Central memory CD8-positive, alpha-beta T cell (primary cell): ENCODE data around the gene PKHD1.

ENCODE experiments used
- ATAC-seq: fragments of 150-1000 bp; cut with Tn5 transposase; replicated peaks from 2 replicates; pipeline ENCODE4 v1.10.0; 2022; ENCODE audit warnings: mild to moderate bottlenecking, moderate FRiP score, moderate number of reproducible peaks; ENCODE audit not compliant: poor library complexity, severe bottlenecking; ENCODE audit errors: extremely low read depth
- DNase-seq, 2 donors: peaks; one replicate each; pipeline ENCODE4 v3.0.0; 2021; ENCODE audit warnings: low spot score in 2 of 2
- H3K27ac Mint-ChIP-seq: one replicate; pipeline ENCODE4 v1.8.0; 2022; ENCODE audit warnings: low read depth, mild to moderate bottlenecking, moderate library complexity, mixed read lengths
- H3K27me3 Mint-ChIP-seq: one replicate; pipeline ENCODE4 v1.8.0; 2022; ENCODE audit warnings: mixed read lengths
- H3K36me3 Mint-ChIP-seq: one replicate; pipeline ENCODE4 v1.8.0; 2022; ENCODE audit warnings: mild to moderate bottlenecking, moderate library complexity, mixed read lengths; ENCODE audit not compliant: insufficient read depth
- H3K4me1 Mint-ChIP-seq: one replicate; pipeline ENCODE4 v1.8.0; 2022; ENCODE audit warnings: mixed read lengths
- H3K4me3 Mint-ChIP-seq: one replicate; pipeline ENCODE4 v1.8.0; 2022; ENCODE audit warnings: mild to moderate bottlenecking, moderate library complexity, mixed read lengths
- H3K9me3 Mint-ChIP-seq: one replicate; pipeline ENCODE4 v1.8.0; 2022; ENCODE audit warnings: mixed read lengths

The PKHD1 gene

GRCh38 chr6:52087498-52087999 lies at the start of gene PKHD1:
PKHD1 (minus strand) TSS chr6:52087613; CDS start chr6:52084933, 2,680 bp downstream.
- H3K4me3 Mint-ChIP-seq: no peak within 1 kb of the TSS
- peaks cover 34% of the 10 kb centered on the region for H3K27me3 Mint-ChIP-seq
- DNase-seq (no peak), ATAC-seq (no peak)
- H3K36me3 Mint-ChIP-seq: no peaks in the 10 kb centered on the region
- H3K9me3 Mint-ChIP-seq: no peaks in the 10 kb centered on the region
- no peaks in the 10 kb centered on the region for H3K4me1 Mint-ChIP-seq
- H3K27ac Mint-ChIP-seq: no peak within 1 kb of the TSS

- DNase-seq: no peak
Observed at GRCh38 chr6:52136934-52137467, 49.6 kb upstream of the PKHD1 start.

GRCh38 chr6:52136055-52136454 lies 48.6 kb upstream of the PKHD1 start:
- no peak overlapping the region for H3K4me3 Mint-ChIP-seq
- H3K4me1 Mint-ChIP-seq: no peaks in the 10 kb centered on the region
- H3K9me3 Mint-ChIP-seq: no peaks in the 10 kb centered on the region
- ATAC-seq: no peak
- H3K27ac Mint-ChIP-seq: no peak overlapping the region
- no peaks in the 10 kb centered on the region for H3K36me3 Mint-ChIP-seq
- DNase-seq: no peak
- H3K27me3 Mint-ChIP-seq: peaks cover 52% of the 10 kb centered on the region

More at GRCh38 chr6:52136934-52137467, 49.6 kb upstream of the PKHD1 start:
- Mint-ChIP-seq H3K27me3 (peaks cover 62% of the 10 kb centered on the region), H3K27ac (no peak overlapping the region), H3K4me3 (no peak overlapping the region), H3K4me1 (no peaks in the 10 kb centered on the region), H3K9me3 (no peaks in the 10 kb centered on the region), H3K36me3 (no peaks in the 10 kb centered on the region)
- no peak for ATAC-seq

GRCh38 chr6:52135217-52135616 lies 47.8 kb upstream of the PKHD1 start:
- H3K27ac Mint-ChIP-seq: no peak overlapping the region
- no peak for ATAC-seq
- no peaks in the 10 kb centered on the region for H3K4me1 Mint-ChIP-seq
- no peaks in the 10 kb centered on the region for H3K9me3 Mint-ChIP-seq
- H3K27me3 Mint-ChIP-seq: peaks cover 49% of the 10 kb centered on the region
- no peak for DNase-seq
- no peak overlapping the region for H3K4me3 Mint-ChIP-seq
- no peaks in the 10 kb centered on the region for H3K36me3 Mint-ChIP-seq

GRCh38 chr6:52134011-52134410 lies 46.6 kb upstream of the PKHD1 start:
- ATAC-seq (no peak), DNase-seq (no peak)
- Mint-ChIP-seq H3K9me3 (no peaks in the 10 kb centered on the region), H3K27ac (no peak overlapping the region), H3K4me3 (no peak overlapping the region), H3K36me3 (no peaks in the 10 kb centered on the region), H3K4me1 (no peaks in the 10 kb centered on the region), H3K27me3 (peaks cover 40% of the 10 kb centered on the region)

GRCh38 chr6:52133324-52133723 lies 45.9 kb upstream of the PKHD1 start:
- no peak for DNase-seq
- Mint-ChIP-seq H3K4me3 (no peak overlapping the region), H3K36me3 (no peaks in the 10 kb centered on the region), H3K9me3 (no peaks in the 10 kb centered on the region), H3K27me3 (peaks cover 40% of the 10 kb centered on the region), H3K27ac (no peak overlapping the region), H3K4me1 (no peaks in the 10 kb centered on the region)
- no peak for ATAC-seq

GRCh38 chr6:52132292-52132691 lies 44.9 kb upstream of the PKHD1 start:
- H3K36me3 Mint-ChIP-seq: no peaks in the 10 kb centered on the region
- no peak overlapping the region for H3K27ac Mint-ChIP-seq
- H3K4me3 Mint-ChIP-seq: no peak overlapping the region
- DNase-seq (no peak), ATAC-seq (no peak)
- no peaks in the 10 kb centered on the region for H3K9me3 Mint-ChIP-seq
- no peaks in the 10 kb centered on the region for H3K4me1 Mint-ChIP-seq
- H3K27me3 Mint-ChIP-seq: peaks cover 44% of the 10 kb centered on the region

- no peak for DNase-seq
- Mint-ChIP-seq H3K27me3 (peaks cover 40% of the 10 kb centered on the region), H3K4me3 (no peak overlapping the region), H3K36me3 (no peaks in the 10 kb centered on the region), H3K27ac (no peak overlapping the region), H3K9me3 (no peaks in the 10 kb centered on the region), H3K4me1 (no peaks in the 10 kb centered on the region)
- ATAC-seq: no peak
Observed at GRCh38 chr6:52130440-52130839, 43.0 kb upstream of the PKHD1 start.

GRCh38 chr6:52127957-52128356 lies 40.5 kb upstream of the PKHD1 start:
- no peak for DNase-seq
- Mint-ChIP-seq H3K36me3 (no peaks in the 10 kb centered on the region), H3K4me3 (no peak overlapping the region), H3K9me3 (no peaks in the 10 kb centered on the region), H3K27ac (no peak overlapping the region), H3K27me3 (peaks cover 59% of the 10 kb centered on the region), H3K4me1 (no peaks in the 10 kb centered on the region)
- no peak for ATAC-seq

- no peak for ATAC-seq
- Mint-ChIP-seq H3K36me3 (peaks cover 2% of the 10 kb centered on the region), H3K4me1 (no peaks in the 10 kb centered on the region), H3K27ac (no peak overlapping the region), H3K4me3 (no peak overlapping the region), H3K27me3 (peaks cover 75% of the 10 kb centered on the region), H3K9me3 (peaks cover 5% of the 10 kb centered on the region)
- no peak for DNase-seq
Observed at GRCh38 chr6:52126231-52126630, 38.8 kb upstream of the PKHD1 start.

- no peak for ATAC-seq
- no peak overlapping the region for H3K27ac Mint-ChIP-seq
- no peak for DNase-seq
- H3K9me3 Mint-ChIP-seq: peaks cover 5% of the 10 kb centered on the region
- H3K36me3 Mint-ChIP-seq: peaks cover 2% of the 10 kb centered on the region
- peaks cover 78% of the 10 kb centered on the region for H3K27me3 Mint-ChIP-seq
- no peak overlapping the region for H3K4me3 Mint-ChIP-seq
- H3K4me1 Mint-ChIP-seq: no peaks in the 10 kb centered on the region
Observed at GRCh38 chr6:52125572-52125971, 38.2 kb upstream of the PKHD1 start.

- H3K4me1 Mint-ChIP-seq: no peaks in the 10 kb centered on the region
- H3K9me3 Mint-ChIP-seq: peaks cover 5% of the 10 kb centered on the region
- peaks cover 78% of the 10 kb centered on the region for H3K27me3 Mint-ChIP-seq
- H3K27ac Mint-ChIP-seq: no peak overlapping the region
- ATAC-seq (no peak), DNase-seq (no peak)
- no peak overlapping the region for H3K4me3 Mint-ChIP-seq
- peaks cover 2% of the 10 kb centered on the region for H3K36me3 Mint-ChIP-seq
Observed at GRCh38 chr6:52125139-52125538, 37.7 kb upstream of the PKHD1 start.

- Mint-ChIP-seq H3K27ac (no peak overlapping the region), H3K36me3 (peaks cover 2% of the 10 kb centered on the region), H3K9me3 (peaks cover 5% of the 10 kb centered on the region), H3K4me3 (no peak overlapping the region), H3K27me3 (peaks cover 78% of the 10 kb centered on the region), H3K4me1 (no peaks in the 10 kb centered on the region)
- ATAC-seq (no peak), DNase-seq (no peak)
Observed at GRCh38 chr6:52124126-52125121, 37.0 kb upstream of the PKHD1 start.
